ENCODE measurements around the gene FOXP1. TPM values are rescaled to one million over a fixed set of nuclear protein-coding genes. Genes with fewer than 3 reads are reported as not detected.

FOXP1 gene
- total RNA-seq, 1 experiment from 2014 or later: 75.3 TPM

- Histone ChIP-seq H3K79me1 (ENCODE audit: insufficient read depth, low read depth, low read length, poor library complexity, severe bottlenecking) (no peaks in the 10 kb centered on the region), H3K27ac (ENCODE audit: insufficient read length, low read depth, low read length) (no peak overlapping the region), H3K4ac (ENCODE audit: low read depth, low read length) (no peak overlapping the region), H2BK20ac (ENCODE audit: low read depth, low read length, poor library complexity, severe bottlenecking) (no peak overlapping the region), H3K9ac (ENCODE audit: extremely low read depth, insufficient read length, low read length) (no peak overlapping the region), H3K14ac (ENCODE audit: insufficient read depth, low read length) (no peak overlapping the region), H3K18ac (ENCODE audit: insufficient read length, low read depth, low read length) (no peak overlapping the region), H3K9me3 (ENCODE audit: control insufficient read depth, low read depth, low read length) (no peaks in the 10 kb centered on the region), H2BK12ac (ENCODE audit: insufficient read length, low read depth, low read length) (no peak overlapping the region), H2AFZ (ENCODE audit: low read length) (no peak overlapping the region), H3K23me2 (ENCODE audit: insufficient read length, low read depth, low read length, poor library complexity, severe bottlenecking) (no peaks in the 10 kb centered on the region), H4K91ac (ENCODE audit: insufficient read length, low read depth, low read length) (no peak overlapping the region), H2BK120ac (ENCODE audit: low read depth, low read length, poor library complexity, severe bottlenecking) (no peak overlapping the region), H2BK5ac (ENCODE audit: insufficient read length, low read length) (no peak overlapping the region), H2AK5ac (ENCODE audit: insufficient read length, low read length) (no peak overlapping the region), H3K4me1 (ENCODE audit: insufficient read depth, low read length) (peaks cover 13% of the 10 kb centered on the region; the same call in 1 of the 2 replicates), H3K27me3 (ENCODE audit: insufficient read depth, low read length) (no peaks in the 10 kb centered on the region), H2BK15ac (ENCODE audit: low read depth, low read length) (no peak overlapping the region), H3K4me2 (ENCODE audit: insufficient read depth, insufficient read length, low read length) (no peak overlapping the region), H3T11ph (ENCODE audit: low read length) (no peak overlapping the region), H4K8ac (replicated peaks; ENCODE audit: insufficient read length, low read depth, low read length) (no peak overlapping the region), H4K20me1 (ENCODE audit: control insufficient read depth, insufficient read depth, insufficient read length) (no peaks in the 10 kb centered on the region), H4K5ac (ENCODE audit: insufficient read length, low read depth, low read length) (no peak overlapping the region), H3K23ac (ENCODE audit: insufficient read length, low read depth, low read length) (no peak overlapping the region), H3K56ac (ENCODE audit: insufficient read length, low read depth, low read length) (no peak overlapping the region), H3K79me2 (ENCODE audit: insufficient read depth, low read length) (no peaks in the 10 kb centered on the region)
- Mint-ChIP-seq H3K4me1 (peaks cover 41 to 48% of the 10 kb centered on the region in 2 experiments), H3K4me3 (no peak overlapping the region), H3K27me3 (ENCODE audit: low read depth) (no peaks in the 10 kb centered on the region), H3K36me3 (ENCODE audit: insufficient read depth in 1 of 3, low read depth in 3 of 3) (peaks cover 2 to 11% (median 7%) of the 10 kb centered on the region in 3 experiments; a peak in 4 of 7 replicates), H3K27ac (no peak overlapping the region), H3K9me3 (no peaks in the 10 kb centered on the region)
- DNase-seq: no peak
- no peak for TF ChIP-seq CTCF (conservative IDR thresholded peaks at IDR 0.05)
- WGBS (ENCODE audit: extremely low coverage, insufficient read length, low lambda C conversion rate): no CpG with 5 or more reads among the region's 5 CpGs
Observed at GRCh38 chr3:71139496-71139895, 444.0 kb downstream of the FOXP1 start.

All from H9 (cell line).